HCT116 (cell line): Measurements from ENCODE around the gene PRKCZ.

ENCODE experiments used
- EZH2 ChIP-seq: fragments of 200-600 bp; sonication (generic); IDR thresholded peaks from 2 replicates; pipeline ENCODE4 v1.6.1; 2017; ENCODE audit warnings: antibody characterized with exemption, mixed run types
- JUND ChIP-seq: IDR thresholded peaks from 2 replicates; pipeline ENCODE4 v1.6.1; 2012
- POLR2A ChIP-seq: IDR thresholded peaks from 2 replicates; pipeline ENCODE4 v1.7.0; 2011; ENCODE audit warnings: borderline replicate concordance; ENCODE audit not compliant: insufficient read depth, insufficient read length; ENCODE audit errors: extremely low read depth
- POLR2AphosphoS5 ChIP-seq: IDR thresholded peaks from 2 replicates; pipeline ENCODE4 v1.6.1; 2011; ENCODE audit warnings: mild to moderate bottlenecking, low read depth, low read length, moderate library complexity
- SIN3A ChIP-seq: IDR thresholded peaks from 2 replicates; pipeline ENCODE4 v1.6.1; 2012; ENCODE audit warnings: low read depth
- SP1 ChIP-seq: IDR thresholded peaks from 2 replicates; pipeline ENCODE4 v1.6.1; 2012; ENCODE audit warnings: low read depth
- TF ChIP-seq, protein P1 (sequence below), 3 experiments: fragments of 200-600 bp in 1 of 3; sonication (generic) in 1 of 3; IDR thresholded peaks in 2 of 3; conservative IDR thresholded peaks in 1 of 3; 2 replicates each; pipeline ENCODE4 v1.5.1; 2012 to 2017; ENCODE audit warnings: low read depth in 2 of 3, low read length in 2 of 3, antibody characterized with exemption in 1 of 3, borderline replicate concordance in 1 of 3, control low read depth in 1 of 3, mild to moderate bottlenecking in 1 of 3, mixed read lengths in 1 of 3, mixed run types in 1 of 3, moderate library complexity in 1 of 3; ENCODE audit not compliant: insufficient read depth in 1 of 3
- TF ChIP-seq, protein P2 (sequence below): IDR thresholded peaks from 2 replicates; pipeline ENCODE4 v1.6.1; 2012

DNA sequence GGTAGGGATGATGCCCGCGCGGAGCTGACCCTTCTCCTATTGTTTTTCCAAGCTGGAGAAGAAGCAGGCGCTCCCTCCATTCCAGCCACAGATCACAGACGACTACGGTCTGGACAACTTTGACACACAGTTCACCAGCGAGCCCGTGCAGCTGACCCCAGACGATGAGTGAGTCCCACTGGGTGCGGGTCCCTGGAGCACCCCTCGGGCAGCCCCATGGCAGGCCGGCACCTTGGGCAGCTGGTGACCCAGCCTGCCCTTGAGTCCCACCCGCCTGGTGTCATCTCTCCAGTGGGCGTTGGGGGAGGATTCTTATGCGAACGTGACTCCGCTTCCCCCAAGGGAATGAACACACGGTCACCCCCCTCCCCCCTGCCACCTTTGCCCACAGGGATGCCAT, 134.3 kb downstream of the PRKCZ start:
- TF ChIP-seq SP1 (no peak), EZH2 (no peak), POLR2A (no peak), JUND (no peak), POLR2AphosphoS5 (no peak), SIN3A (no peak)
- TF ChIP-seq, protein P1, sequence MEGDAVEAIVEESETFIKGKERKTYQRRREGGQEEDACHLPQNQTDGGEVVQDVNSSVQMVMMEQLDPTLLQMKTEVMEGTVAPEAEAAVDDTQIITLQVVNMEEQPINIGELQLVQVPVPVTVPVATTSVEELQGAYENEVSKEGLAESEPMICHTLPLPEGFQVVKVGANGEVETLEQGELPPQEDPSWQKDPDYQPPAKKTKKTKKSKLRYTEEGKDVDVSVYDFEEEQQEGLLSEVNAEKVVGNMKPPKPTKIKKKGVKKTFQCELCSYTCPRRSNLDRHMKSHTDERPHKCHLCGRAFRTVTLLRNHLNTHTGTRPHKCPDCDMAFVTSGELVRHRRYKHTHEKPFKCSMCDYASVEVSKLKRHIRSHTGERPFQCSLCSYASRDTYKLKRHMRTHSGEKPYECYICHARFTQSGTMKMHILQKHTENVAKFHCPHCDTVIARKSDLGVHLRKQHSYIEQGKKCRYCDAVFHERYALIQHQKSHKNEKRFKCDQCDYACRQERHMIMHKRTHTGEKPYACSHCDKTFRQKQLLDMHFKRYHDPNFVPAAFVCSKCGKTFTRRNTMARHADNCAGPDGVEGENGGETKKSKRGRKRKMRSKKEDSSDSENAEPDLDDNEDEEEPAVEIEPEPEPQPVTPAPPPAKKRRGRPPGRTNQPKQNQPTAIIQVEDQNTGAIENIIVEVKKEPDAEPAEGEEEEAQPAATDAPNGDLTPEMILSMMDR (IDR thresholded peaks at IDR 0.05 in 2 of 3, conservative IDR thresholded peaks at IDR 0.05 in 1 of 3; ENCODE audit: borderline replicate concordance in 1 of 3, insufficient read depth in 1 of 3, low read depth in 2 of 3, low read length in 2 of 3) = no peak
- TF ChIP-seq, protein P2, sequence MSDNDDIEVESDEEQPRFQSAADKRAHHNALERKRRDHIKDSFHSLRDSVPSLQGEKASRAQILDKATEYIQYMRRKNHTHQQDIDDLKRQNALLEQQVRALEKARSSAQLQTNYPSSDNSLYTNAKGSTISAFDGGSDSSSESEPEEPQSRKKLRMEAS = no peak
